SKM-1 treated with dmso at 0.1 percent for 144 hours (cell line): ENCODE data around the gene INKA2.
A peak's percentile ranks its signal among the peaks of the same experiment; 100 is the strongest.
"Not testable (repeated sequence)": the region's sequence is repeated elsewhere in the genome, so short reads cannot be mapped to it uniquely, and the experiment has no call there.

ENCODE experiments used
- DNase-seq: peaks from one replicate; lab custom pipeline; 2025; ENCODE audit not compliant: unreplicated experiment; lab: John Stamatoyannopoulos, UW

INKA2 gene

GRCh38 chr1:111750856-111751255 is 11.7 kb upstream of the INKA2 start:
- DNase-seq = no peak

GRCh38 chr1:111749628-111750027 is 10.4 kb upstream of the INKA2 start:
- DNase-seq = no peak

- DNase-seq = no peak
These were observed 8.8 kb upstream of the INKA2 start for GRCh38 chr1:111747947-111748346.

GRCh38 chr1:111747282-111747734 is 8.1 kb upstream of the INKA2 start:
- peak; percentile 91 for DNase-seq

- no peak for DNase-seq
These were observed 7.4 kb upstream of the INKA2 start for GRCh38 chr1:111746614-111746999.

GRCh38 chr1:111745675-111746613 is 6.7 kb upstream of the INKA2 start:
- DNase-seq = no peak

GRCh38 chr1:111743679-111744101 is 4.5 kb upstream of the INKA2 start:
- DNase-seq = no peak

GRCh38 chr1:111742938-111743549 is 3.8 kb upstream of the INKA2 start:
- no peak for DNase-seq

- DNase-seq = not testable (repeated sequence)
These were observed 3.1 kb upstream of the INKA2 start for GRCh38 chr1:111742292-111742691.

GRCh38 chr1:111739925-111740765 is 950 bp upstream of the INKA2 start:
- DNase-seq = no peak

- peak; percentile 57 for DNase-seq
These were observed 580 bp downstream of the INKA2 start for GRCh38 chr1:111738436-111739193.

- no peak for DNase-seq
These were observed 1.1 kb downstream of the INKA2 start for GRCh38 chr1:111738133-111738435.

GRCh38 chr1:111737216-111738132 is 1.7 kb downstream of the INKA2 start:
- no peak for DNase-seq

GRCh38 chr1:111736548-111737215 is 2.5 kb downstream of the INKA2 start:
- no peak for DNase-seq

- DNase-seq = no peak
These were observed 3.2 kb downstream of the INKA2 start for GRCh38 chr1:111735858-111736544.

GRCh38 chr1:111735321-111735720 is 3.9 kb downstream of the INKA2 start:
- DNase-seq = no peak

GRCh38 chr1:111734856-111735255 is 4.3 kb downstream of the INKA2 start:
- DNase-seq = no peak

GRCh38 chr1:111734426-111734825 is 4.8 kb downstream of the INKA2 start:
- no peak for DNase-seq

- DNase-seq = peak; percentile 87
These were observed 5.2 kb downstream of the INKA2 start for GRCh38 chr1:111733992-111734341.
